HepG2 (cell line): ENCODE results near the gene CTNNBL1. TPM values are rescaled to one million over a fixed set of nuclear protein-coding genes. Genes with fewer than 3 reads are reported as not detected.

ENCODE experiments used
- ATAC-seq: fragments of 200-7000 bp; cut with Tn5 transposase; 3 replicates; pipeline ENCODE4 v1.9.1; 2020; ENCODE audit warnings: mild to moderate bottlenecking, moderate library complexity
- BruUV-seq: library from RNA; stranded (reverse); fragments of 400-500 nt; replicated peaks from 2 replicates; lab custom pipeline; 2021; lab: Mats Ljungman, UMichigan
- CTCF ChIA-PET: fragments of 300-600 bp; formaldehyde crosslinking; extraction: SDS; loops from one replicate; lab custom pipeline; 2021; ENCODE audit warnings: low total read pairs, inconsistent platforms, low intra/inter-chr PET ratio; lab: Yijun Ruan, JAX
- POLR2A ChIA-PET: fragments of 350-600 bp; sonication (Branson Sonifier 250); formaldehyde crosslinking; loops from one replicate; lab custom pipeline; 2020; ENCODE audit warnings: antibody characterized with exemption, inconsistent platforms; lab: Yijun Ruan, JAX
- DNase-seq: peaks from one replicate; pipeline ENCODE4 v3.0.0-alpha.2; 2015; ENCODE audit warnings: low spot score
- FAIRE-seq: peaks from 3 replicates; lab custom pipeline; 2011; peaks lifted over from hg19 to GRCh38; lab: Jason Lieb, UNC
- H2AFZ ChIP-seq: one replicate; pipeline ENCODE4 v1.6.1; 2011; ENCODE audit warnings: low read length, inconsistent platforms
- H3K27ac ChIP-seq: fragments of 300-600 bp; 3 replicates; pipeline ENCODE4 v1.8.0; 2011; ENCODE audit warnings: mixed run types, mild to moderate bottlenecking, mixed read lengths, low read length, inconsistent platforms; ENCODE audit not compliant: insufficient read depth; ENCODE audit errors: extremely low read length
- H3K27me3 ChIP-seq, 2 experiments: fragments of 200-600 bp in 1 of 2; 2 replicates in 1 of 2; 3 replicates in 1 of 2; pipeline versions ENCODE4 v1.6.0 to v1.8.0; 2011; ENCODE audit warnings: low read length in 2 of 2, mild to moderate bottlenecking in 2 of 2, moderate library complexity in 2 of 2, inconsistent platforms in 1 of 2; ENCODE audit not compliant: insufficient read depth in 2 of 2, control insufficient read depth in 1 of 2
- H3K36me3 ChIP-seq, 2 experiments: fragments of 200-600 bp in 1 of 2; replicated peaks in 1 of 2; 2 replicates in 1 of 2; 3 replicates in 1 of 2; pipeline versions ENCODE4 v1.5.1 to v1.8.0; 2011; ENCODE audit warnings: low read length in 2 of 2, inconsistent platforms in 1 of 2; ENCODE audit not compliant: insufficient read depth in 2 of 2, control insufficient read depth in 1 of 2
- H3K4me1 ChIP-seq: 2 replicates; pipeline ENCODE4 v1.5.1; 2012; ENCODE audit warnings: low read length, inconsistent platforms; ENCODE audit not compliant: insufficient read depth
- H3K4me2 ChIP-seq: 2 replicates; pipeline ENCODE4 v1.6.0; 2011; ENCODE audit warnings: low read depth, low read length, inconsistent platforms
- H3K4me3 ChIP-seq, 3 experiments: fragments of 200-600 bp in 1 of 3; sonication (generic), shearing (Covaris generic) in 1 of 3; replicated peaks in 1 of 3; 2 replicates each; pipeline ENCODE4 v1.5.1; 2011 to 2016; ENCODE audit warnings: low read length in 3 of 3, inconsistent platforms in 2 of 3, low read depth in 2 of 3, mild to moderate bottlenecking in 2 of 3, control low read depth in 1 of 3, mixed read lengths in 1 of 3; ENCODE audit not compliant: insufficient read depth in 1 of 3
- H3K79me2 ChIP-seq: one replicate; pipeline ENCODE4 v1.6.1; 2011; ENCODE audit warnings: low read length, inconsistent platforms; ENCODE audit not compliant: insufficient read depth
- H3K9ac ChIP-seq: 2 replicates; pipeline ENCODE4 v1.6.0; 2011; ENCODE audit warnings: mild to moderate bottlenecking, low read depth, low read length, inconsistent platforms; ENCODE audit not compliant: insufficient read depth
- H3K9me3 ChIP-seq: 2 replicates; pipeline ENCODE4 v1.5.1; 2012; ENCODE audit warnings: mild to moderate bottlenecking, low read length
- H4K20me1 ChIP-seq: 2 replicates; pipeline ENCODE4 v1.6.0; 2011; ENCODE audit warnings: inconsistent platforms, mild to moderate bottlenecking, low read length, moderate library complexity; ENCODE audit not compliant: insufficient read depth
- ARHGAP35 ChIP-seq: sonication (generic); formaldehyde crosslinking; IDR thresholded peaks from 2 replicates; pipeline ENCODE4 v1.9.0; 2022; ENCODE audit warnings: mild to moderate bottlenecking, inconsistent platforms, moderate library complexity, missing genetic modification reagents, borderline replicate concordance
- CHD4 ChIP-seq: fragments of 200-600 bp; sonication (generic); IDR thresholded peaks from 2 replicates; pipeline ENCODE4 v1.7.0; 2017; ENCODE audit warnings: mild to moderate bottlenecking, low read length, borderline replicate concordance
- NFIB ChIP-seq: sonication (generic); formaldehyde crosslinking; IDR thresholded peaks from 2 replicates; pipeline ENCODE4 v1.9.0; 2021; ENCODE audit warnings: missing genetic modification reagents, mild to moderate bottlenecking, borderline replicate concordance
- RAD21 ChIP-seq: fragments of 450-650 bp; formaldehyde crosslinking; IDR thresholded peaks from 2 replicates; pipeline ENCODE4 v1.5.0; 2020; ENCODE audit warnings: mild to moderate bottlenecking
- RBFOX2 ChIP-seq: fragments of 200-400 bp; formaldehyde crosslinking; IDR thresholded peaks from 2 replicates; pipeline ENCODE4 v1.6.1; 2017; ENCODE audit warnings: low read depth, mild to moderate bottlenecking, low read length
- SMARCE1 ChIP-seq: fragments of 450-650 bp; IDR thresholded peaks from 2 replicates; pipeline ENCODE4 v1.6.1; 2017; ENCODE audit warnings: borderline replicate concordance
- ZNF180 ChIP-seq: sonication (generic); formaldehyde crosslinking; IDR thresholded peaks from 2 replicates; pipeline ENCODE4 v1.4.0; 2020; ENCODE audit warnings: low read depth, missing genetic modification reagents, borderline replicate concordance
- ZNF30 ChIP-seq: sonication (generic); formaldehyde crosslinking; IDR thresholded peaks from 2 replicates; pipeline ENCODE4 v1.5.0; 2020; ENCODE audit warnings: mild to moderate bottlenecking, missing genetic modification reagents
- ZNF501 ChIP-seq: sonication (generic); formaldehyde crosslinking; IDR thresholded peaks from 2 replicates; pipeline ENCODE4 v1.5.1; 2020; ENCODE audit warnings: mild to moderate bottlenecking, moderate library complexity, missing genetic modification reagents
- ZNF672 ChIP-seq: sonication (generic); formaldehyde crosslinking; IDR thresholded peaks from 2 replicates; pipeline ENCODE4 v1.8.1; 2022; ENCODE audit warnings: missing genetic modification reagents
- ZNF883 ChIP-seq: sonication (generic); formaldehyde crosslinking; IDR thresholded peaks from 2 replicates; pipeline ENCODE4 v1.5.1; 2020; ENCODE audit warnings: mild to moderate bottlenecking, missing genetic modification reagents; ENCODE audit errors: not compliant biosample characterization
- ZSCAN21 ChIP-seq: sonication (generic); formaldehyde crosslinking; IDR thresholded peaks from 2 replicates; pipeline ENCODE4 v1.8.0; 2022; ENCODE audit warnings: mild to moderate bottlenecking, missing genetic modification reagents, moderate library complexity, borderline replicate concordance
- WGBS: methylation state at CpG from one replicate; pipeline ENCODE4 v1.1.6; 2017; ENCODE audit warnings: low lambda C conversion rate; 5-methylcytosine and 5-hydroxymethylcytosine counted together
- in situ Hi-C: cut with HindIII; loops from 2 replicates; pipeline ENCODE4 v1.10.0; 2017; ENCODE audit warnings: low pct_unique_long_range_greater_than_20kb; ENCODE audit not compliant: extremely low pct_ligation_motif_present
- intact Hi-C: fragments of 100-400 bp; cut with micrococcal nuclease; formaldehyde crosslinking; loops from one replicate; pipeline ENCODE4 v1.10.0; 2022; ENCODE audit not compliant: unreplicated experiment
- polyA plus RNA-seq, 8 experiments: library from polyadenylated mRNA; depleted of rRNA in 3 of 8; stranded (reverse) in 7 of 8; unstranded in 1 of 8; fragments of >200 nt; fragmentation: Illumina TruSeq in 4 of 8; extraction: Trizol in 4 of 8; gene quantifications; 2 replicates each; pipeline versions ENCODE4 v1.2.1 to v1.2.3, GENCODE V29; 2011 to 2016; ENCODE audit warnings: low read depth in 4 of 8, missing spikeins in 1 of 8, mixed read lengths in 1 of 8; ENCODE audit not compliant: insufficient read depth in 1 of 8
- total RNA-seq, 5 experiments: library from RNA; depleted of rRNA; stranded (reverse); fragments of >200 nt; fragmentation: Illumina TruSeq; extraction: Trizol; gene quantifications; 2 replicates each; pipeline ENCODE4 v1.2.3, GENCODE V29; 2016; ENCODE audit warnings: low read depth in 1 of 5
- TF ChIP-seq, protein P1 (sequence below): sonication (generic); formaldehyde crosslinking; IDR thresholded peaks from 2 replicates; pipeline ENCODE4 v1.4.0; 2020; ENCODE audit warnings: missing genetic modification reagents
- TF ChIP-seq, protein P2 (sequence below): sonication (generic); formaldehyde crosslinking; IDR thresholded peaks from 2 replicates; pipeline ENCODE4 v1.8.1; 2023; ENCODE audit warnings: mild to moderate bottlenecking, missing genetic modification reagents, borderline replicate concordance
- TF ChIP-seq, protein P3 (sequence below): sonication (generic); formaldehyde crosslinking; IDR thresholded peaks from 2 replicates; pipeline ENCODE4 v1.4.0; 2020; ENCODE audit warnings: missing genetic modification reagents
- TF ChIP-seq, protein P4 (sequence below): IDR thresholded peaks from 2 replicates; pipeline ENCODE4 v1.6.1; 2016; ENCODE audit warnings: control low read depth

Gene CTNNBL1
- total and polyA plus RNA-seq, 2 of the 13 experiments (the other 11 are each of a cell fraction or from before 2014, with no cell fraction given): 49.3 to 94.6 TPM

DNA sequence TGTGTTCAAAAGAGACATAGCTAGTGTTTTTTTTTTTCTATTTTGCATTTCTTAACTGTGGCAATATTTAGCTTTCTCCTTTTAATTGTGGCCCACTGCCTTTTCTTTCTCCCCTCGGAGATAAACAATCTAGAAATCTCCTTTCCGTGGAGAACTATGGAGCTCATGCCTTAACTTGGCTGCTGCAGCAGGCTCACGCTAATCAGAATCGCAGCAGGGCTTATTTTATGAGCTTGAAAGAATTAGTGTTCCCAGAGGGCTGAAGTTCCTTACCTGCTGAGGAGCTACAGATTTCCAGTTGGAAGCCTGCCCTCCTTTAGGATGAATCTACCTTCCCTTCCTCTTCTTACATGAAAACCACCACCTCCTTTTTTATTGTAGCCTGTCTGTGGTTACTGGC, 35.6 kb downstream of the CTNNBL1 start:
- CTCF ChIA-PET: no interaction called here
- Histone ChIP-seq H4K20me1 (no peaks in the 10 kb centered on the region), H3K36me3 (peaks cover 7 to 16% of the 10 kb centered on the region in 2 experiments), H3K79me2 (peaks cover 27% of the 10 kb centered on the region), H3K9ac (no peak overlapping the region), H3K27me3 (no peaks in the 10 kb centered on the region), H3K4me2 (no peak overlapping the region), H2AFZ (no peak overlapping the region), H3K4me3 (no peak overlapping the region), H3K27ac (no peak overlapping the region), H3K4me1 (peaks cover 44% of the 10 kb centered on the region), H3K9me3 (no peaks in the 10 kb centered on the region)
- no TSS peak for BruUV-seq
- POLR2A ChIA-PET: no interaction called here
- 95% methylated on average over 4 of the region's 4 CpGs for WGBS
- TF ChIP-seq RAD21 (CRISPR knock-in tag): no peak
- TF ChIP-seq SMARCE1: no peak
- TF ChIP-seq ZNF883 (CRISPR knock-in tag): no peak
- TF ChIP-seq, protein P1, sequence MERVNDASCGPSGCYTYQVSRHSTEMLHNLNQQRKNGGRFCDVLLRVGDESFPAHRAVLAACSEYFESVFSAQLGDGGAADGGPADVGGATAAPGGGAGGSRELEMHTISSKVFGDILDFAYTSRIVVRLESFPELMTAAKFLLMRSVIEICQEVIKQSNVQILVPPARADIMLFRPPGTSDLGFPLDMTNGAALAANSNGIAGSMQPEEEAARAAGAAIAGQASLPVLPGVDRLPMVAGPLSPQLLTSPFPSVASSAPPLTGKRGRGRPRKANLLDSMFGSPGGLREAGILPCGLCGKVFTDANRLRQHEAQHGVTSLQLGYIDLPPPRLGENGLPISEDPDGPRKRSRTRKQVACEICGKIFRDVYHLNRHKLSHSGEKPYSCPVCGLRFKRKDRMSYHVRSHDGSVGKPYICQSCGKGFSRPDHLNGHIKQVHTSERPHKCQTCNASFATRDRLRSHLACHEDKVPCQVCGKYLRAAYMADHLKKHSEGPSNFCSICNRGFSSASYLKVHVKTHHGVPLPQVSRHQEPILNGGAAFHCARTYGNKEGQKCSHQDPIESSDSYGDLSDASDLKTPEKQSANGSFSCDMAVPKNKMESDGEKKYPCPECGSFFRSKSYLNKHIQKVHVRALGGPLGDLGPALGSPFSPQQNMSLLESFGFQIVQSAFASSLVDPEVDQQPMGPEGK (CRISPR knock-in tag): no peak
- TF ChIP-seq NFIB (CRISPR knock-in tag): no peak
- TF ChIP-seq, protein P2, sequence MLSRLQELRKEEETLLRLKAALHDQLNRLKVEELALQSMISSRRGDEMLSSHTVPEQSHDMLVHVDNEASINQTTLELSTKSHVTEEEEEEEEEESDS (CRISPR knock-in tag): no peak
- no peak for TF ChIP-seq ZNF30 (CRISPR knock-in tag)
- no peak for TF ChIP-seq ARHGAP35 (CRISPR knock-in tag)
- TF ChIP-seq CHD4: no peak
- TF ChIP-seq, protein P3, sequence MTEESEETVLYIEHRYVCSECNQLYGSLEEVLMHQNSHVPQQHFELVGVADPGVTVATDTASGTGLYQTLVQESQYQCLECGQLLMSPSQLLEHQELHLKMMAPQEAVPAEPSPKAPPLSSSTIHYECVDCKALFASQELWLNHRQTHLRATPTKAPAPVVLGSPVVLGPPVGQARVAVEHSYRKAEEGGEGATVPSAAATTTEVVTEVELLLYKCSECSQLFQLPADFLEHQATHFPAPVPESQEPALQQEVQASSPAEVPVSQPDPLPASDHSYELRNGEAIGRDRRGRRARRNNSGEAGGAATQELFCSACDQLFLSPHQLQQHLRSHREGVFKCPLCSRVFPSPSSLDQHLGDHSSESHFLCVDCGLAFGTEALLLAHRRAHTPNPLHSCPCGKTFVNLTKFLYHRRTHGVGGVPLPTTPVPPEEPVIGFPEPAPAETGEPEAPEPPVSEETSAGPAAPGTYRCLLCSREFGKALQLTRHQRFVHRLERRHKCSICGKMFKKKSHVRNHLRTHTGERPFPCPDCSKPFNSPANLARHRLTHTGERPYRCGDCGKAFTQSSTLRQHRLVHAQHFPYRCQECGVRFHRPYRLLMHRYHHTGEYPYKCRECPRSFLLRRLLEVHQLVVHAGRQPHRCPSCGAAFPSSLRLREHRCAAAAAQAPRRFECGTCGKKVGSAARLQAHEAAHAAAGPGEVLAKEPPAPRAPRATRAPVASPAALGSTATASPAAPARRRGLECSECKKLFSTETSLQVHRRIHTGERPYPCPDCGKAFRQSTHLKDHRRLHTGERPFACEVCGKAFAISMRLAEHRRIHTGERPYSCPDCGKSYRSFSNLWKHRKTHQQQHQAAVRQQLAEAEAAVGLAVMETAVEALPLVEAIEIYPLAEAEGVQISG (CRISPR knock-in tag): no peak
- TF ChIP-seq ZNF672 (CRISPR knock-in tag): no peak
- no peak for TF ChIP-seq RBFOX2
- no peak for TF ChIP-seq ZNF180 (CRISPR knock-in tag)
- no peak for TF ChIP-seq ZSCAN21 (CRISPR knock-in tag)
- TF ChIP-seq ZNF501 (CRISPR knock-in tag): no peak
- TF ChIP-seq, protein P4, sequence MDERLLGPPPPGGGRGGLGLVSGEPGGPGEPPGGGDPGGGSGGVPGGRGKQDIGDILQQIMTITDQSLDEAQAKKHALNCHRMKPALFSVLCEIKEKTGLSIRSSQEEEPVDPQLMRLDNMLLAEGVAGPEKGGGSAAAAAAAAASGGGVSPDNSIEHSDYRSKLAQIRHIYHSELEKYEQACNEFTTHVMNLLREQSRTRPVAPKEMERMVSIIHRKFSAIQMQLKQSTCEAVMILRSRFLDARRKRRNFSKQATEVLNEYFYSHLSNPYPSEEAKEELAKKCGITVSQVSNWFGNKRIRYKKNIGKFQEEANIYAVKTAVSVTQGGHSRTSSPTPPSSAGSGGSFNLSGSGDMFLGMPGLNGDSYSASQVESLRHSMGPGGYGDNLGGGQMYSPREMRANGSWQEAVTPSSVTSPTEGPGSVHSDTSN (CRISPR knock-in tag): no peak
- no peak for ATAC-seq
- no peak for FAIRE-seq
- DNase-seq: no peak
- intact Hi-C loops: no loop called here
- in situ Hi-C loops: no loop called here
